GM12874 (cell line): Measurements from ENCODE around the gene ARPC2.

Experiments
- CTCF ChIP-seq: IDR thresholded peaks from 2 replicates; pipeline ENCODE4 v1.5.1; 2011; ENCODE audit warnings: low read depth, mild to moderate bottlenecking, control low read depth, low read length, moderate library complexity; ENCODE audit not compliant: insufficient read depth

ARPC2 gene

GRCh38 chr2:218272531-218273212 lies 55.7 kb downstream of the ARPC2 start:
- TF ChIP-seq CTCF, result peak; percentile 90

GRCh38 chr2:218273908-218274249 lies 56.9 kb downstream of the ARPC2 start:
- no peak for TF ChIP-seq CTCF

- no peak for TF ChIP-seq CTCF
Observed at GRCh38 chr2:218274586-218274985, 57.6 kb downstream of the ARPC2 start.

- no peak for TF ChIP-seq CTCF
Observed at GRCh38 chr2:218275371-218276072, 58.5 kb downstream of the ARPC2 start.

GRCh38 chr2:218276986-218277755 lies 60.2 kb downstream of the ARPC2 start:
- no peak for TF ChIP-seq CTCF

- TF ChIP-seq CTCF, result no peak
Observed at GRCh38 chr2:218277921-218278320, 60.9 kb downstream of the ARPC2 start.

- TF ChIP-seq CTCF, result no peak
Observed at GRCh38 chr2:218278531-218279360, 61.8 kb downstream of the ARPC2 start.
